ENCODE data around the gene LYPLAL1.

DNA sequence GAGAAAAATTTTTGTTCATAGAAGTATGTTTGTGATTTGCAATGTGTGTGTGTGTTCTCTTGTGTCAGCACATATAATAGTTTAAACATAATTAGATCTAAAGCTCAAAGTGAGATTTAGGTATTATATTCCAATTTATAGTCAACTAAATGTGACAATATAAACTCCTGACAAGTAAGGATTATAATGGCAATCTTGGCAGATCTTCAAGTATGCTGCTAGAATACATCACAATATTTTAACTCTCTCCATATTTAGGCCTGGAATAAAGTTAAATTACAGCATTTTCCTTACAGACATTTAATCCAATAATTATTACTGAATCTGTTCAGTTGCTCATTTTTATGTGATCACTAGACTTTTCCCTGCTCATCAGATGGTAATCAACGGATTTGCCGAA is 65.8 kb downstream of the LYPLAL1 start:
- no peak for TF ChIP-seq EZH2 (IDR thresholded peaks at IDR 0.05; ENCODE audit: borderline replicate concordance)
- TF ChIP-seq, protein P1, sequence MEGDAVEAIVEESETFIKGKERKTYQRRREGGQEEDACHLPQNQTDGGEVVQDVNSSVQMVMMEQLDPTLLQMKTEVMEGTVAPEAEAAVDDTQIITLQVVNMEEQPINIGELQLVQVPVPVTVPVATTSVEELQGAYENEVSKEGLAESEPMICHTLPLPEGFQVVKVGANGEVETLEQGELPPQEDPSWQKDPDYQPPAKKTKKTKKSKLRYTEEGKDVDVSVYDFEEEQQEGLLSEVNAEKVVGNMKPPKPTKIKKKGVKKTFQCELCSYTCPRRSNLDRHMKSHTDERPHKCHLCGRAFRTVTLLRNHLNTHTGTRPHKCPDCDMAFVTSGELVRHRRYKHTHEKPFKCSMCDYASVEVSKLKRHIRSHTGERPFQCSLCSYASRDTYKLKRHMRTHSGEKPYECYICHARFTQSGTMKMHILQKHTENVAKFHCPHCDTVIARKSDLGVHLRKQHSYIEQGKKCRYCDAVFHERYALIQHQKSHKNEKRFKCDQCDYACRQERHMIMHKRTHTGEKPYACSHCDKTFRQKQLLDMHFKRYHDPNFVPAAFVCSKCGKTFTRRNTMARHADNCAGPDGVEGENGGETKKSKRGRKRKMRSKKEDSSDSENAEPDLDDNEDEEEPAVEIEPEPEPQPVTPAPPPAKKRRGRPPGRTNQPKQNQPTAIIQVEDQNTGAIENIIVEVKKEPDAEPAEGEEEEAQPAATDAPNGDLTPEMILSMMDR (IDR thresholded peaks at IDR 0.05; ENCODE audit: poor library complexity) = no peak
